Tibial artery (tissue), 4 donors: ENCODE results near the gene APLP2.

Experiments
- DNase-seq, 2 donors: peaks; one replicate each; pipeline ENCODE4 v3.0.0-alpha.2; 2019
- H3K27ac ChIP-seq, 2 donors: fragments of 200-600 bp; sonication (generic) in 1 of 2; 1 replicate in 1 of 2; 2 replicates in 1 of 2; pipeline ENCODE4 v1.5.1; 2018 to 2019; ENCODE audit warnings: mild to moderate bottlenecking in 1 of 2
- H3K27me3 ChIP-seq, 2 donors: fragments of 200-600 bp; sonication (generic) in 1 of 2; one replicate each; pipeline versions ENCODE4 v1.5.1 to v1.6.0; 2016 to 2019
- H3K36me3 ChIP-seq, 3 donors: fragments of 200-600 bp; sonication (generic) in 2 of 3; one replicate each; pipeline ENCODE4 v1.5.1; 2016 to 2019; ENCODE audit warnings: mild to moderate bottlenecking in 2 of 3
- H3K4me1 ChIP-seq, 4 donors: fragments of 200-600 bp; sonication (generic) in 2 of 4; 1 replicate in 3 of 4; 2 replicates in 1 of 4; pipeline ENCODE4 v1.5.1; 2016 to 2019
- H3K4me3 ChIP-seq, 2 donors: fragments of 200-600 bp; sonication (generic) in 1 of 2; 1 replicate in 1 of 2; 2 replicates in 1 of 2; pipeline ENCODE4 v1.5.1; 2018 to 2019; ENCODE audit warnings: mild to moderate bottlenecking in 2 of 2
- H3K9me3 ChIP-seq, 3 donors: fragments of 200-600 bp; sonication (generic) in 1 of 3; one replicate each; pipeline ENCODE4 v1.5.1; 2016 to 2019
- CTCF ChIP-seq, 2 experiments: fragments of 200-600 bp in 1 of 2; fragments of 450-650 bp in 1 of 2; IDR thresholded peaks; one replicate each; pipeline ENCODE4 v1.5.1; 2017 to 2019; ENCODE audit warnings: antibody characterized with exemption in 2 of 2, mild to moderate bottlenecking in 1 of 2, moderate library complexity in 1 of 2
- intact Hi-C: fragments of 100-400 bp; cut with DNase I; formaldehyde crosslinking; loops from one replicate; pipeline ENCODE4 v1.15.0; 2023; ENCODE audit warnings: low total_unique reads

Gene APLP2

GRCh38 chr11:130181295-130182272 is 111.9 kb downstream of the APLP2 start:
- intact Hi-C loops, result no loop called here
- Histone ChIP-seq H3K27me3 (peaks cover 0 to 31% of the 10 kb centered on the region in 2 donors), H3K27ac (no peak overlapping the region), H3K4me1 (peaks cover 0 to 17% (median 0%) of the 10 kb centered on the region in 4 donors), H3K36me3 (no peaks in the 10 kb centered on the region), H3K9me3 (no peaks in the 10 kb centered on the region), H3K4me3 (no peak overlapping the region)
- no peak for TF ChIP-seq CTCF (IDR thresholded peaks at IDR 0.05)
- DNase-seq, result no peak

GRCh38 chr11:130183878-130184610 is 114.3 kb downstream of the APLP2 start:
- Histone ChIP-seq H3K36me3 (no peaks in the 10 kb centered on the region), H3K4me3 (no peak overlapping the region), H3K27ac (no peak overlapping the region), H3K4me1 (peaks cover 0 to 8% (median 0%) of the 10 kb centered on the region in 4 donors), H3K27me3 (peaks cover 0 to 34% of the 10 kb centered on the region in 2 donors), H3K9me3 (no peaks in the 10 kb centered on the region)
- no peak for TF ChIP-seq CTCF (IDR thresholded peaks at IDR 0.05)
- intact Hi-C loops, result no loop called here
- no peak for DNase-seq

- H3K27me3 ChIP-seq, result peaks cover 0 to 10% of the 10 kb centered on the region in 2 donors
- H3K9me3 ChIP-seq, result no peaks in the 10 kb centered on the region
- no peak for DNase-seq
- no peak for TF ChIP-seq CTCF (IDR thresholded peaks at IDR 0.05)
- intact Hi-C loops, result no loop called here
- peaks cover 0 to 7% (median 0%) of the 10 kb centered on the region in 3 donors for H3K36me3 ChIP-seq
- no peaks in the 10 kb centered on the region for H3K4me1 ChIP-seq
- H3K27ac ChIP-seq, result no peak overlapping the region
- no peak overlapping the region for H3K4me3 ChIP-seq
Measured at GRCh38 chr11:130187096-130187495, 117.4 kb downstream of the APLP2 start.

- no peak overlapping the region for H3K4me3 ChIP-seq
- no peaks in the 10 kb centered on the region for H3K9me3 ChIP-seq
- H3K27ac ChIP-seq, result no peak overlapping the region
- peaks cover 0 to 7% (median 0%) of the 10 kb centered on the region in 3 donors for H3K36me3 ChIP-seq
- intact Hi-C loops, result no loop called here
- no peaks in the 10 kb centered on the region for H3K4me1 ChIP-seq
- peaks cover 0 to 10% of the 10 kb centered on the region in 2 donors for H3K27me3 ChIP-seq
- no peak for DNase-seq
- no peak for TF ChIP-seq CTCF (IDR thresholded peaks at IDR 0.05)
Measured at GRCh38 chr11:130188047-130188446, 118.4 kb downstream of the APLP2 start.

GRCh38 chr11:130188585-130189347 is 119.1 kb downstream of the APLP2 start:
- H3K36me3 ChIP-seq, result peaks cover 0 to 7% (median 0%) of the 10 kb centered on the region in 3 donors
- intact Hi-C loops, result no loop called here
- H3K4me1 ChIP-seq, result no peaks in the 10 kb centered on the region

More at GRCh38 chr11:130188585-130189347, 119.1 kb downstream of the APLP2 start:
- TF ChIP-seq CTCF (IDR thresholded peaks at IDR 0.05), result no peak
- Histone ChIP-seq H3K9me3 (no peaks in the 10 kb centered on the region), H3K27me3 (peaks cover 0 to 10% of the 10 kb centered on the region in 2 donors), H3K4me3 (no peak overlapping the region), H3K27ac (no peak overlapping the region)
- no peak for DNase-seq
